DND-41 (cell line): ENCODE measurements around the gene ITGA11.

Experiments
- CTCF ChIP-seq: IDR thresholded peaks from 2 replicates; pipeline ENCODE4 v1.5.1; 2012; ENCODE audit warnings: borderline replicate concordance, low read length, moderate library complexity, mild to moderate bottlenecking; ENCODE audit not compliant: poor library complexity, severe bottlenecking; ENCODE audit errors: extremely low read depth
- EZH2 ChIP-seq: IDR thresholded peaks from 3 replicates; pipeline ENCODE4 v1.6.1; 2012; ENCODE audit warnings: borderline replicate concordance, low read depth, mild to moderate bottlenecking, moderate library complexity, low read length, inconsistent platforms; ENCODE audit not compliant: severe bottlenecking

DNA sequence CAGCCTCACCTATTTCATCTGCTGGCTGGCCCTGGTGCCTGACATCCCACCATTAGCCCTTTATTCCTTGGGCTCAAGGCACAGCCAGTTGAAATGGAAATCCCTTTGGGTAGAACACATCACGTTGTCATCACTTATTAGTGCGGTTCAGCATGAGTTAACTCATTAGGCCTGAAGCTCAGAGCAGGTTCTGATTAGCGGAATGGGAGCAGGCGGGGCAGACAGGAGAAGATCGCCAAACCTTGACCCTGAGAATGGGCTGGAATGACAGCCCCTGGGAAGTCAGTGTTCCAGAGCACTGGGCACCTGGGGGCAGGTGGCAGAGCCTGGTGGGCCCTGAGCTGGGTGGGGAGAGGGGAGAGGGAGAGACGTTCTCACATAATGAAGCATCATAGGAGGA lies 5.8 kb downstream of the ITGA11 start:
- TF ChIP-seq CTCF (no peak), EZH2 (no peak)
